ENCODE results near the gene HDAC1. TPM values are rescaled to one million over a fixed set of nuclear protein-coding genes. Genes with fewer than 3 reads are reported as not detected.

Gene HDAC1
- total and polyA plus RNA-seq, 2 of the 8 experiments (the other 6 are each of a cell fraction or from before 2014, with no cell fraction given) = 111 to 125 TPM

GRCh38 chr1:32361674-32362473 lies 70.0 kb downstream of the HDAC1 start:
- POLR2A ChIA-PET (ENCODE audit: partially characterized antibody) = interaction anchor here (1.0 to 6.8 kb wide), 10 partner anchors 10 to 166 kb away, joined by 3 to 68 read pairs (median 4); partner anchors contain the start of gene MARCKSL1
- Histone ChIP-seq H3K4me2 (ENCODE audit: insufficient read depth in 1 of 2, low read depth in 2 of 2, low read length in 2 of 2) (peak overlapping the region; percentile 49 to 68; a peak in 3 of 4 replicates), H3K23me2 (ENCODE audit: low read depth, low read length) (peaks cover 9% of the 10 kb centered on the region; the same call in 1 of the 2 replicates), H3K79me2 (ENCODE audit: control insufficient read depth in 1 of 2, insufficient read depth in 2 of 2, low read length in 2 of 2) (no peaks in the 10 kb centered on the region), H3K4me1 (replicated peaks in 1 of 4; ENCODE audit: control insufficient read depth in 3 of 4, insufficient read depth in 4 of 4, low read length in 3 of 4) (peaks cover 0 to 3% (median 1%) of the 10 kb centered on the region in 4 experiments; a peak in 4 of 7 replicates), H4K8ac (ENCODE audit: extremely low read depth, insufficient read depth, low read length) (peak overlapping the region; percentile 79; the same call in 1 of the 2 replicates), H3K18ac (ENCODE audit: extremely low read depth, low read length) (peak overlapping the region; percentile 48), H3K9ac (replicated peaks in 1 of 4; ENCODE audit: extremely low read depth in 1 of 4, low read depth in 3 of 4, low read length in 3 of 4) (peak overlapping the region in 3 of 4 experiments; percentile 19 to 51 (median 20); a peak in 4 of 7 replicates), H4K91ac (replicated peaks; ENCODE audit: insufficient read length, low read length) (no peak overlapping the region), H2BK120ac (replicated peaks; ENCODE audit: low read depth, low read length) (no peak overlapping the region), H3K27me3 (replicated peaks in 1 of 4; ENCODE audit: control insufficient read depth in 3 of 4, extremely low read depth in 1 of 4, insufficient read depth in 3 of 4, low read length in 3 of 4) (peaks cover 3 to 24% (median 14%) of the 10 kb centered on the region in 4 experiments), H3K14ac (ENCODE audit: insufficient read length) (no peak overlapping the region), H2AFZ (ENCODE audit: low read length) (no peak overlapping the region), H2BK12ac (ENCODE audit: low read depth, low read length) (no peak overlapping the region), H2BK20ac (ENCODE audit: low read length) (no peak overlapping the region), H3K9me3 (ENCODE audit: insufficient read depth in 2 of 2, low read depth in 1 of 2, low read length in 1 of 2) (no peaks in the 10 kb centered on the region; a peak in 1 of 4 replicates), H4K20me1 (replicated peaks in 1 of 2; ENCODE audit: control insufficient read depth in 1 of 2, insufficient read depth in 2 of 2, low read length in 2 of 2) (peaks cover 0 to 8% of the 10 kb centered on the region in 2 experiments), H3K4ac (replicated peaks; ENCODE audit: insufficient read length, low read depth, low read length) (no peak overlapping the region), H3K79me1 (ENCODE audit: low read depth, low read length) (no peaks in the 10 kb centered on the region), H3K36me3 (ENCODE audit: control insufficient read depth in 2 of 4, insufficient read depth in 4 of 4, low read length in 3 of 4) (peaks cover under 1 to 23% (median 10%) of the 10 kb centered on the region in 4 experiments; a peak in 6 of 8 replicates), H3K56ac (replicated peaks; ENCODE audit: insufficient read length, low read depth, low read length) (no peak overlapping the region), H3K4me3 (ENCODE audit: extremely low read depth in 1 of 4, insufficient read depth in 2 of 4, low read depth in 3 of 4, low read length in 4 of 4) (peak overlapping the region; percentile 11 to 53 (median 26)), H2BK5ac (ENCODE audit: low read depth, low read length) (no peak overlapping the region), H4K5ac (ENCODE audit: insufficient read length, low read depth, low read length) (no peak overlapping the region), H3K23ac (ENCODE audit: insufficient read length) (no peak overlapping the region), H2AK5ac (ENCODE audit: low read depth, low read length) (no peak overlapping the region), H2BK15ac (ENCODE audit: low read length) (no peak overlapping the region), H3K27ac (ENCODE audit: low read depth, low read length) (no peak overlapping the region)
- 5% methylated on average over 44 of the region's 91 CpGs; no CpG with 5 or more reads in 1 of the 2 experiments for WGBS, 2 experiments (ENCODE audit: extremely low coverage in 1 of 2, insufficient coverage in 1 of 2, insufficient read length in 1 of 2, insufficient replicate concordance in 2 of 2, low coverage in 1 of 2, low lambda C conversion rate in 2 of 2, missing lambda C conversion rate in 1 of 2)
- FAIRE-seq = no peak
- CTCF ChIA-PET (ENCODE audit: partially characterized antibody) = interaction anchor here (1.3 kb wide), 2 partner anchors 29 to 145 kb away, joined by 3 to 4 read pairs; no protein-coding TSS in a partner anchor
- DNase-seq (ENCODE audit: low read depth in 1 of 2, low spot score in 2 of 2) = peak in 1 of 2 experiments; percentile 82
- TF ChIP-seq POLR2A (IDR thresholded peaks at IDR 0.05; ENCODE audit: control extremely low read depth in 1 of 2, low read depth in 2 of 2, low read length in 2 of 2) = peak; percentile 17 to 51; a peak in 2 of 3 replicates
- TF ChIP-seq CHD1 (IDR thresholded peaks at IDR 0.05; ENCODE audit: low read depth, low read length) = no peak
- TF ChIP-seq ATF3 (IDR thresholded peaks at IDR 0.05; ENCODE audit: insufficient read depth, low read depth, low read length) = no peak
- TF ChIP-seq RAD21 (IDR thresholded peaks at IDR 0.05 in 1 of 2, conservative IDR thresholded peaks at IDR 0.05 in 1 of 2; ENCODE audit: low read depth in 2 of 2, low read length in 2 of 2) = no peak; a peak in 1 of 4 replicates
- no peak for TF ChIP-seq SP2 (IDR thresholded peaks at IDR 0.05; ENCODE audit: low read length)
- TF ChIP-seq NANOG (IDR thresholded peaks at IDR 0.05; ENCODE audit: insufficient read depth, low read depth, low read length, poor library complexity, severe bottlenecking) = no peak
- TF ChIP-seq EGR1 (IDR thresholded peaks at IDR 0.05; ENCODE audit: borderline replicate concordance, low read depth, low read length) = no peak
- TF ChIP-seq EZH2 (IDR thresholded peaks at IDR 0.05; ENCODE audit: low read depth, low read length, severe bottlenecking) = peak; percentile 42
- no peak for TF ChIP-seq SRF (IDR thresholded peaks at IDR 0.05; ENCODE audit: low read depth, low read length)
- TF ChIP-seq ASH2L (IDR thresholded peaks at IDR 0.05; ENCODE audit: low read length) = peak; percentile 58
- no peak for TF ChIP-seq KDM5A (IDR thresholded peaks at IDR 0.05; ENCODE audit: low read length)
